Activated naive CD4-positive, alpha-beta T cell treated with anti-CD3 and anti-CD28 coated beads, Interleukin-2, amount 50 U/mL, for 16 hours (primary cell): ENCODE measurements around the gene HMX3.
"Not testable (repeated sequence)": the region's sequence is repeated elsewhere in the genome, so short reads cannot be mapped to it uniquely, and the experiment has no call there.

ENCODE experiments used
- DNase-seq: peaks from one replicate; pipeline ENCODE4 v3.0.0-alpha.2; 2020

The HMX3 gene

GRCh38 chr10:123149162-123149567 lies 13.4 kb downstream of the HMX3 start:
- peak; percentile 17 for DNase-seq

GRCh38 chr10:123149568-123150270 lies 13.9 kb downstream of the HMX3 start:
- peak; percentile 68 for DNase-seq

- peak; percentile 53 for DNase-seq
Observed at GRCh38 chr10:123150271-123150985, 14.7 kb downstream of the HMX3 start.

GRCh38 chr10:123150986-123151736 lies 15.4 kb downstream of the HMX3 start:
- DNase-seq = peak; percentile 45

- DNase-seq = no peak
Observed at GRCh38 chr10:123151737-123152135, 16.0 kb downstream of the HMX3 start.

- no peak for DNase-seq
Observed at GRCh38 chr10:123153486-123154091, 17.8 kb downstream of the HMX3 start.

- peak; percentile 93 for DNase-seq
Observed at GRCh38 chr10:123154092-123154710, 18.4 kb downstream of the HMX3 start, which contains the start of gene BUB3. TSS of gene BUB3 (plus strand) at chr10:123154402. CDS start at chr10:123154918, 516 bp downstream.

- DNase-seq = peak; percentile 30
Observed at GRCh38 chr10:123154711-123155505, 19.1 kb downstream of the HMX3 start.

GRCh38 chr10:123156078-123156477 lies 20.3 kb downstream of the HMX3 start:
- no peak for DNase-seq

- no peak for DNase-seq
Observed at GRCh38 chr10:123157210-123157609, 21.4 kb downstream of the HMX3 start.

- DNase-seq = no peak
Observed at GRCh38 chr10:123158682-123159081, 22.9 kb downstream of the HMX3 start.

GRCh38 chr10:123160311-123160980 lies 24.7 kb downstream of the HMX3 start:
- DNase-seq = no peak

- no peak for DNase-seq
Observed at GRCh38 chr10:123164319-123164718, 28.5 kb downstream of the HMX3 start.

- DNase-seq = no peak
Observed at GRCh38 chr10:123165445-123166072, 29.8 kb downstream of the HMX3 start.

- DNase-seq = no peak
Observed at GRCh38 chr10:123166618-123167017, 30.8 kb downstream of the HMX3 start.

GRCh38 chr10:123170961-123171360 lies 35.2 kb downstream of the HMX3 start:
- DNase-seq = no peak

- DNase-seq = not testable (repeated sequence)
Observed at GRCh38 chr10:123171616-123172015, 35.8 kb downstream of the HMX3 start.

- no peak for DNase-seq
Observed at GRCh38 chr10:123175389-123176387, 39.9 kb downstream of the HMX3 start.

- not testable (repeated sequence) for DNase-seq
Observed at GRCh38 chr10:123178390-123178789, 42.6 kb downstream of the HMX3 start.
